OCI-LY1 (cell line): ENCODE data around the gene DNAJB12.
A peak's percentile ranks its signal among the peaks of the same experiment; 100 is the strongest.

Experiments
- CTCF ChIP-seq: fragments of 200-600 bp; sonication (generic), shearing (Covaris generic); IDR thresholded peaks from 2 replicates; pipeline ENCODE4 v1.5.1; 2017; ENCODE audit warnings: mild to moderate bottlenecking, antibody characterized with exemption, low read length, moderate library complexity, mixed read lengths
- EZH2 ChIP-seq: fragments of 200-600 bp; sonication (generic), shearing (Covaris generic); IDR thresholded peaks from 2 replicates; pipeline ENCODE4 v1.8.0; 2017; ENCODE audit warnings: borderline replicate concordance, mixed run types, mild to moderate bottlenecking, antibody characterized with exemption, low read length, moderate library complexity, mixed read lengths

GRCh38 chr10:72331575-72332422 is 22.9 kb downstream of the DNAJB12 start:
- TF ChIP-seq CTCF = peak; percentile 18; the same call in 1 of the 2 replicates
- no peak for TF ChIP-seq EZH2
